Left lobe of liver (tissue), 2 donors: ENCODE results near the gene PTPRCAP. TPM values are rescaled to one million over a fixed set of nuclear protein-coding genes. Genes with fewer than 3 reads are reported as not detected.
A peak's percentile ranks its signal among the peaks of the same experiment; 100 is the strongest.

ENCODE experiments used
- ATAC-seq: fragments of 200-7000 bp; cut with Tn5 transposase; one replicate; pipeline ENCODE4 v1.9.1; 2020; ENCODE audit warnings: mild to moderate bottlenecking, moderate library complexity
- DNase-seq: peaks from one replicate; pipeline ENCODE4 v3.0.0-alpha.2; 2020; ENCODE audit warnings: low spot score
- total RNA-seq: library from RNA; stranded (reverse); gene quantifications from one replicate; pipeline ENCODE4 v1.2.1, GENCODE V29; 2021
- donor health status: DM: no; HTN: no; CAD: no; lungs with moderate emphysema.
- donor health status: DM: no; HTN: yes; CAD: no.

The PTPRCAP gene
- total RNA-seq, 1 donor from 2014 or later: 2.2 TPM

- peak; percentile 99 for DNase-seq
- ATAC-seq: peak; percentile 91
Measured at GRCh38 chr11:67428052-67429001, 9.2 kb downstream of the PTPRCAP start, which contains the start of gene RPS6KB2. Gene RPS6KB2, plus strand, starts transcription at chr11:67428494. Its CDS starts 52 bp downstream, at chr11:67428546.

- DNase-seq: peak; percentile 65
- ATAC-seq: peak; percentile 55
Measured at GRCh38 chr11:67427364-67427859, 10.1 kb downstream of the PTPRCAP start.

- DNase-seq: no peak
- ATAC-seq: no peak
Measured at GRCh38 chr11:67423891-67424613, 13.4 kb downstream of the PTPRCAP start.

GRCh38 chr11:67423466-67423865, 14.0 kb downstream of the PTPRCAP start:
- ATAC-seq: no peak
- no peak for DNase-seq

GRCh38 chr11:67422891-67423290, 14.6 kb downstream of the PTPRCAP start:
- DNase-seq: no peak
- no peak for ATAC-seq

GRCh38 chr11:67421430-67422031, 16.0 kb downstream of the PTPRCAP start:
- DNase-seq: no peak
- peak; percentile 7 for ATAC-seq

- DNase-seq (peak; percentile 99), ATAC-seq (peak; percentile 91)
Measured at GRCh38 chr11:67420646-67421429, 16.6 kb downstream of the PTPRCAP start.

GRCh38 chr11:67420147-67420645, 17.3 kb downstream of the PTPRCAP start:
- DNase-seq: no peak
- ATAC-seq: no peak

GRCh38 chr11:67419325-67420049, 18.0 kb downstream of the PTPRCAP start:
- DNase-seq: no peak
- ATAC-seq: no peak

- ATAC-seq (peak; percentile 68), DNase-seq (peak; percentile 79)
Measured at GRCh38 chr11:67418476-67419281, 18.8 kb downstream of the PTPRCAP start.

- no peak for DNase-seq
- no peak for ATAC-seq
Measured at GRCh38 chr11:67417425-67417824, 20.1 kb downstream of the PTPRCAP start.

- ATAC-seq (no peak), DNase-seq (no peak)
Measured at GRCh38 chr11:67416416-67417335, 20.8 kb downstream of the PTPRCAP start.

- no peak for DNase-seq
- no peak for ATAC-seq
Measured at GRCh38 chr11:67415501-67416304, 21.8 kb downstream of the PTPRCAP start, which contains the start of gene CARNS1. Gene CARNS1, plus strand, starts transcription at chr11:67415678. Its CDS starts 522 bp downstream, at chr11:67416200.

GRCh38 chr11:67413266-67413849, 24.1 kb downstream of the PTPRCAP start:
- DNase-seq: no peak
- ATAC-seq: no peak

GRCh38 chr11:67412495-67413179, 24.8 kb downstream of the PTPRCAP start:
- DNase-seq (no peak), ATAC-seq (no peak)

GRCh38 chr11:67411785-67412152, 25.7 kb downstream of the PTPRCAP start:
- no peak for DNase-seq
- ATAC-seq: no peak
